VCaP (cell line): ENCODE results near the gene GABRB3.

ENCODE experiments used
- H3K27ac ChIP-seq: fragments of 450-650 bp; 2 replicates; pipeline ENCODE4 v1.5.1; 2017
- TF ChIP-seq, protein P1 (sequence below): fragments of 450-650 bp; conservative IDR thresholded peaks from 2 replicates; pipeline ENCODE4 v1.5.1; 2017; ENCODE audit warnings: mild to moderate bottlenecking, moderate library complexity

Gene GABRB3

GRCh38 chr15:26661748-26662147, 111.1 kb downstream of the GABRB3 start:
- TF ChIP-seq, protein P1, sequence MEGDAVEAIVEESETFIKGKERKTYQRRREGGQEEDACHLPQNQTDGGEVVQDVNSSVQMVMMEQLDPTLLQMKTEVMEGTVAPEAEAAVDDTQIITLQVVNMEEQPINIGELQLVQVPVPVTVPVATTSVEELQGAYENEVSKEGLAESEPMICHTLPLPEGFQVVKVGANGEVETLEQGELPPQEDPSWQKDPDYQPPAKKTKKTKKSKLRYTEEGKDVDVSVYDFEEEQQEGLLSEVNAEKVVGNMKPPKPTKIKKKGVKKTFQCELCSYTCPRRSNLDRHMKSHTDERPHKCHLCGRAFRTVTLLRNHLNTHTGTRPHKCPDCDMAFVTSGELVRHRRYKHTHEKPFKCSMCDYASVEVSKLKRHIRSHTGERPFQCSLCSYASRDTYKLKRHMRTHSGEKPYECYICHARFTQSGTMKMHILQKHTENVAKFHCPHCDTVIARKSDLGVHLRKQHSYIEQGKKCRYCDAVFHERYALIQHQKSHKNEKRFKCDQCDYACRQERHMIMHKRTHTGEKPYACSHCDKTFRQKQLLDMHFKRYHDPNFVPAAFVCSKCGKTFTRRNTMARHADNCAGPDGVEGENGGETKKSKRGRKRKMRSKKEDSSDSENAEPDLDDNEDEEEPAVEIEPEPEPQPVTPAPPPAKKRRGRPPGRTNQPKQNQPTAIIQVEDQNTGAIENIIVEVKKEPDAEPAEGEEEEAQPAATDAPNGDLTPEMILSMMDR: no peak
- no peak overlapping the region for H3K27ac ChIP-seq

- H3K27ac ChIP-seq: no peak overlapping the region
- TF ChIP-seq, protein P1: no peak
Observed at GRCh38 chr15:26661107-26661506, 111.8 kb downstream of the GABRB3 start.

DNA sequence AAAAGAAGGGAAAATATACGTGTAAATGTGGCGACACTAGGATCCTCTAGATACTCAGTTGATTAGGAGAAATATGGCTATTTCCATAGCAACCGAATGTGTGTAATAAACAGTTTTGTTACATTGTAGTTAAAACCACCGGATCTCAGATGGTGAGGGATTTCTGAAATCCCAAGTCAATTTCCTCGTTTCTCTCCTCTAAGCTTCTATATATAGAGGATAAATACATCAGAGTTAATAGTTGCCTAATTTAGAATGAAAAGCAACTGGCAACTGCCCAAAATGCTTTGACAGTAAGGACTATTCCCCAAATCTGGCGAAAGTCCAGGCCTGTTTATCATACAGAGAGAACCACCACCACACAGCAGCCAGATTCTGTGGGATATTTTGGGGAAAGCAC, 112.6 kb downstream of the GABRB3 start:
- H3K27ac ChIP-seq: no peak overlapping the region
- TF ChIP-seq, protein P1: no peak

DNA sequence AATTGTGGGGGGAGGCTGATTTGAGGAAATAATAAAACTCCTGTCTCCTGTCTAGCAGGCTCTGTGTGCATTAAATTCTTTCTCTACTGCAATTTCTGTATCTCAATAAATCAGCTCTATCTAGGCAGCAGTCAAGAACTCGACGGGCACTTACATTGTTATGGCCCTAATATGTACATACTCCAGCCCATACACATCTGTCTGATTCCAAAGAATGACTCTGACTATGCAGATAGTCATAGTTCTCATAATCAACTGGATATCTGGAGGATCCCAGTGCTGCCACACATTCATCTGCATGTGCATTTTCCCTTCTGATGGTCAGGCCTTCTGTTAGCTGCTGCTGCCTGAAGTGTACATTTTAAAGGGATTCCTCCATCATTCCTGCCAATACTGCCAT, 114.6 kb downstream of the GABRB3 start:
- no peak overlapping the region for H3K27ac ChIP-seq
- TF ChIP-seq, protein P1: no peak

- peak overlapping the region; percentile 49 for H3K27ac ChIP-seq
Observed at GRCh38 chr15:26656080-26656479, 116.8 kb downstream of the GABRB3 start.

GRCh38 chr15:26651909-26652308, 121.0 kb downstream of the GABRB3 start:
- TF ChIP-seq, protein P1: no peak
- H3K27ac ChIP-seq: no peak overlapping the region

More at GRCh38 chr15:26656080-26656479, 116.8 kb downstream of the GABRB3 start:
- TF ChIP-seq, protein P1: no peak

DNA sequence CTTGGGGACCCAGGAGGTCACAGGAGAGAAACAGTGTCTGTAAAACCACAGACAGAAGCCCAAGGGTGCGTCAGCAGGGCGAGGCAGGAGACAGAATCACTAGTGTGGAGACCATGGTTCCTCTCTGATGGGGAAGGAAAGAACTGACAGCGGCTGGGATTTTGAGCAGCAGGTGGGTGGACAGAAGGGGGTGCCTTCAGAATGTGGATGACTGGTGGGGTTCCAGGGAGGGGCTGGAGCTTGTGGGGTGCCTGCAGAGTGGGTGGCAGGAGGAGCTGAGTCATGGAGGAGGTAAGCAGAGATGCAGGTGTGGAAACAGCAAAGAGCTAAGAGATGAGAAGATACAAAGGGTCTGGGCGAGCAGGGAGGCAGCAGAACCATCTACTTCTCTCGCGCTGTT, 124.2 kb downstream of the GABRB3 start:
- no peak overlapping the region for H3K27ac ChIP-seq
- TF ChIP-seq, protein P1: no peak
